ENCODE results near the gene CDH13.
A peak's percentile ranks its signal among the peaks of the same experiment; 100 is the strongest.

The CDH13 gene

GRCh38 chr16:83397601-83398291 is 771.0 kb downstream of the CDH13 start:
- DNase-seq: no peak

GRCh38 chr16:83400234-83400633 is 773.5 kb downstream of the CDH13 start:
- DNase-seq: no peak

GRCh38 chr16:83402160-83402814 is 775.5 kb downstream of the CDH13 start:
- DNase-seq: no peak

GRCh38 chr16:83402967-83403366 is 776.2 kb downstream of the CDH13 start:
- DNase-seq: peak in 1 of 2 experiments; percentile 70

GRCh38 chr16:83403761-83404160 is 777.0 kb downstream of the CDH13 start:
- DNase-seq: no peak

- DNase-seq: no peak
Measured at GRCh38 chr16:83404261-83404660, 777.5 kb downstream of the CDH13 start.

- DNase-seq: no peak
Measured at GRCh38 chr16:83407928-83408327, 781.2 kb downstream of the CDH13 start.

- no peak for DNase-seq
Measured at GRCh38 chr16:83409347-83409746, 782.6 kb downstream of the CDH13 start.

- DNase-seq: no peak
Measured at GRCh38 chr16:83418565-83418964, 791.8 kb downstream of the CDH13 start.

- no peak for DNase-seq
Measured at GRCh38 chr16:83420206-83420760, 793.5 kb downstream of the CDH13 start.

- no peak for DNase-seq
Measured at GRCh38 chr16:83433201-83433600, 806.4 kb downstream of the CDH13 start.

GRCh38 chr16:83437036-83437435 is 810.3 kb downstream of the CDH13 start:
- no peak for DNase-seq

GRCh38 chr16:83438326-83438725 is 811.6 kb downstream of the CDH13 start:
- DNase-seq: no peak

GRCh38 chr16:83439412-83439811 is 812.6 kb downstream of the CDH13 start:
- no peak for DNase-seq

- peak in 1 of 2 experiments; percentile 61 for DNase-seq
Measured at GRCh38 chr16:83441517-83441916, 814.7 kb downstream of the CDH13 start.

GRCh38 chr16:83443972-83444371 is 817.2 kb downstream of the CDH13 start:
- DNase-seq: no peak

GRCh38 chr16:83447560-83447959 is 820.8 kb downstream of the CDH13 start:
- DNase-seq: no peak

GRCh38 chr16:83449861-83450260 is 823.1 kb downstream of the CDH13 start:
- DNase-seq: no peak

GRCh38 chr16:83453977-83454376 is 827.2 kb downstream of the CDH13 start:
- no peak for DNase-seq

- peak in 1 of 2 experiments; percentile 55 for DNase-seq
Measured at GRCh38 chr16:83455716-83456115, 828.9 kb downstream of the CDH13 start.

GRCh38 chr16:83456934-83457333 is 830.2 kb downstream of the CDH13 start:
- no peak for DNase-seq

- DNase-seq: no peak
Measured at GRCh38 chr16:83458612-83459011, 831.8 kb downstream of the CDH13 start.

GRCh38 chr16:83464991-83465390 is 838.2 kb downstream of the CDH13 start:
- DNase-seq: no peak

GRCh38 chr16:83470416-83470815 is 843.6 kb downstream of the CDH13 start:
- DNase-seq: no peak
